ENCODE data around the gene IL11. TPM values are rescaled to one million over a fixed set of nuclear protein-coding genes. Genes with fewer than 3 reads are reported as not detected.

The IL11 gene
- total and polyA plus RNA-seq, 2 of the 8 experiments (the other 6 are each of a cell fraction or from before 2014, with no cell fraction given), result 1.7 to 2.8 TPM

DNA sequence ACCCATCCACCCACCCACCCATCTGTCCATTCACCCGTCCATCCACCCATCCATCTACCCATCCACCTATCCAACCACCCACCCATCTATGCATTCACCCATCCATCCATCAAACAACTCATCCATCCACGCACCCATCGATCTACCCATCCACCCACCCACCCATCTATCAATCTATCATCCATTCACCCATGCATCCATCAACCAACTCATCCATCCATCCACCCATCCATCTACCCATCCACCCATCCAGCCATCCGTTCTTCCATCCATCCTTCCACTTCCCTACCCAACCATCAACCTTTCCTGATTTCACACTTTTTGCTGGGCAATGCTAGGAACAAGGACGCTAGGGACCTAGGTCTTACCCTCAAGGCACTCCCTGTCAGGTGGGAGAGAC, 11.8 kb upstream of the IL11 start:
- Histone ChIP-seq H2BK120ac (replicated peaks; ENCODE audit: low read depth, low read length) (no peak overlapping the region), H3K4me3 (ENCODE audit: extremely low read depth in 1 of 4, insufficient read depth in 2 of 4, low read depth in 3 of 4, low read length in 4 of 4) (no peak overlapping the region), H2BK15ac (ENCODE audit: low read length) (0 out of 2 replicates have a peak overlapping the region, but pooled peaks have one; percentile 8), H3K18ac (ENCODE audit: extremely low read depth, low read length) (no peak overlapping the region), H3K27me3 (replicated peaks in 1 of 4; ENCODE audit: control insufficient read depth in 3 of 4, extremely low read depth in 1 of 4, insufficient read depth in 3 of 4, low read length in 3 of 4) (peaks cover 0 to 16% (median 12%) of the 10 kb centered on the region in 4 experiments; a peak in 4 of 7 replicates), H2AK5ac (ENCODE audit: low read depth, low read length) (0 out of 2 replicates have a peak overlapping the region, but pooled peaks have one; percentile 26), H4K20me1 (replicated peaks in 1 of 2; ENCODE audit: control insufficient read depth in 1 of 2, insufficient read depth in 2 of 2, low read length in 2 of 2) (peaks cover 5 to 22% of the 10 kb centered on the region in 2 experiments), H3K9me3 (ENCODE audit: insufficient read depth in 2 of 2, low read depth in 1 of 2, low read length in 1 of 2) (no peaks in the 10 kb centered on the region), H3K36me3 (ENCODE audit: control insufficient read depth in 2 of 4, insufficient read depth in 4 of 4, low read length in 3 of 4) (peaks cover 0 to 5% (median 2%) of the 10 kb centered on the region in 4 experiments; a peak in 5 of 8 replicates), H3K27ac (ENCODE audit: low read depth, low read length) (no peak overlapping the region), H2BK12ac (ENCODE audit: low read depth, low read length) (no peak overlapping the region), H3K4ac (replicated peaks; ENCODE audit: insufficient read length, low read depth, low read length) (no peak overlapping the region), H3K4me1 (replicated peaks in 1 of 4; ENCODE audit: control insufficient read depth in 3 of 4, insufficient read depth in 4 of 4, low read length in 3 of 4) (peaks cover 0 to 36% (median 20%) of the 10 kb centered on the region in 4 experiments; a peak in 6 of 7 replicates), H2AFZ (ENCODE audit: low read length) (no peak overlapping the region), H3K4me2 (ENCODE audit: insufficient read depth in 1 of 2, low read depth in 2 of 2, low read length in 2 of 2) (no peak overlapping the region), H3K9ac (replicated peaks in 1 of 4; ENCODE audit: extremely low read depth in 1 of 4, low read depth in 3 of 4, low read length in 3 of 4) (no peak overlapping the region), H3K23ac (ENCODE audit: insufficient read length) (no peak overlapping the region), H3K79me1 (ENCODE audit: low read depth, low read length) (peaks cover 8% of the 10 kb centered on the region; the same call in 1 of the 2 replicates), H2BK5ac (ENCODE audit: low read depth, low read length) (no peak overlapping the region), H3K23me2 (ENCODE audit: low read depth, low read length) (peaks cover 33% of the 10 kb centered on the region), H4K8ac (ENCODE audit: extremely low read depth, insufficient read depth, low read length) (no peak overlapping the region), H3K14ac (ENCODE audit: insufficient read length) (no peak overlapping the region), H3K56ac (replicated peaks; ENCODE audit: insufficient read length, low read depth, low read length) (no peak overlapping the region), H4K5ac (ENCODE audit: insufficient read length, low read depth, low read length) (no peak overlapping the region), H2BK20ac (ENCODE audit: low read length) (no peak overlapping the region), H4K91ac (replicated peaks; ENCODE audit: insufficient read length, low read length) (no peak overlapping the region), H3K79me2 (ENCODE audit: control insufficient read depth in 1 of 2, insufficient read depth in 2 of 2, low read length in 2 of 2) (peaks cover 11 to 12% of the 10 kb centered on the region in 2 experiments; a peak in 3 of 4 replicates)
- WGBS, 2 experiments (ENCODE audit: extremely low coverage in 1 of 2, insufficient coverage in 1 of 2, insufficient read length in 1 of 2, insufficient replicate concordance in 2 of 2, low coverage in 1 of 2, low lambda C conversion rate in 2 of 2, missing lambda C conversion rate in 1 of 2), result 91 to 100% methylated on average over 3 to 5 of the region's 5 CpGs
- FAIRE-seq (no peak), DNase-seq (ENCODE audit: low read depth in 1 of 2, low spot score in 2 of 2) (no peak)
- ChIA-PET CTCF (ENCODE audit: partially characterized antibody) (interaction anchor here (0.9 to 3.2 kb wide), 3 partner anchors 31 to 85 kb away, joined by 3 to 37 read pairs (median 4); no protein-coding TSS in a partner anchor), POLR2A (ENCODE audit: partially characterized antibody) (interaction anchor here (3.3 to 26.7 kb wide), 3 partner anchors 11 to 33 kb away, joined by 24 to 874 read pairs (median 39); partner anchors contain the start of gene UBE2S)
- TF ChIP-seq EZH2 (IDR thresholded peaks at IDR 0.05; ENCODE audit: low read depth, low read length, severe bottlenecking), result no peak
- TF ChIP-seq EGR1 (IDR thresholded peaks at IDR 0.05; ENCODE audit: borderline replicate concordance, low read depth, low read length), result no peak
- TF ChIP-seq SIN3A (conservative IDR thresholded peaks at IDR 0.05 in 1 of 2, IDR thresholded peaks at IDR 0.05 in 1 of 2; ENCODE audit: low read depth in 1 of 2, low read length in 2 of 2), result no peak
- TF ChIP-seq KDM5A (IDR thresholded peaks at IDR 0.05; ENCODE audit: low read length), result no peak
